GM10248 (cell line): ENCODE data around the gene HTRA3.

ENCODE experiments used
- CTCF ChIA-PET: fragments of 300-600 bp; sonication (Branson Sonifier 250); formaldehyde crosslinking; extraction: SDS; loops from one replicate; lab custom pipeline; 2021; ENCODE audit warnings: antibody characterized with exemption; lab: Yijun Ruan, JAX
- POLR2A ChIA-PET: fragments of 350-650 bp; sonication (Branson Sonifier 250); formaldehyde crosslinking; extraction: SDS; loops from one replicate; lab custom pipeline; 2020; ENCODE audit warnings: antibody characterized with exemption; lab: Yijun Ruan, JAX
- DNase-seq: peaks from one replicate; pipeline ENCODE4 v3.0.0; 2012; ENCODE audit errors: extremely low spot score
- TF ChIP-seq, protein P1 (sequence below): IDR thresholded peaks from 2 replicates; pipeline ENCODE4 v1.5.1; 2012; ENCODE audit warnings: mild to moderate bottlenecking, low read depth; ENCODE audit errors: extremely low read depth, missing control alignments, control extremely low read depth

The HTRA3 gene

DNA sequence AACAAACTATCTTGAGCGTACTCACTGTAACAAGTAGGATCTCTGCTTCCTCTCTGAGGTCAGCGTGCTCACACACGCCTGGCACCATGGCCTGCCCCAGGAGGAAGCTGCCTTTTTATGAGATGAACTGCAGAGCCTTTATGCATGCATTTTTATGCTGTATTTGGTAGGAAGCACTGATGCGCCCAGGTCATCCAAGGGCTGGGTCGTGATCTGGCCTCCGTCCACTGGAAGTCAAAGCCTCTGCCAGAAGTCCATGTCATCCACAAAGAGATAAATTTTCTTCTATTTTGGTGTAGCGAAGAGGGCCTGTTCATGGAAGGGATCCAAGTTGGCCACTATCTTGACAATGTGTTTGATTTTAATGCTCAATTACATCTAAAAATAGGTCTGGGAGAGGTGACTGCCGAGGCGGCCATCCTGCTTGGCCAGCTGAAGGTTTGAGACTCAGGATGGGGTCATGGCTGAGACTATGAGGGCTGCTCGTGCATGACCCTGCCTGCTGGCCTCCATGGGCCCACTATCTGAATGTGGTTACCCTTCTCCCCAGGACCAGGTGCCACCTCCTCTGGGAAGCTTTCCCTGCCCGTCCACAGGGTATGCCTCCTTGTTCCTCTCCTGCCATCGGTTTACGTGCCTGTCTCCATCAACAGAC, 50.3 kb downstream of the HTRA3 start:
- no peak for DNase-seq
- TF ChIP-seq, protein P1, sequence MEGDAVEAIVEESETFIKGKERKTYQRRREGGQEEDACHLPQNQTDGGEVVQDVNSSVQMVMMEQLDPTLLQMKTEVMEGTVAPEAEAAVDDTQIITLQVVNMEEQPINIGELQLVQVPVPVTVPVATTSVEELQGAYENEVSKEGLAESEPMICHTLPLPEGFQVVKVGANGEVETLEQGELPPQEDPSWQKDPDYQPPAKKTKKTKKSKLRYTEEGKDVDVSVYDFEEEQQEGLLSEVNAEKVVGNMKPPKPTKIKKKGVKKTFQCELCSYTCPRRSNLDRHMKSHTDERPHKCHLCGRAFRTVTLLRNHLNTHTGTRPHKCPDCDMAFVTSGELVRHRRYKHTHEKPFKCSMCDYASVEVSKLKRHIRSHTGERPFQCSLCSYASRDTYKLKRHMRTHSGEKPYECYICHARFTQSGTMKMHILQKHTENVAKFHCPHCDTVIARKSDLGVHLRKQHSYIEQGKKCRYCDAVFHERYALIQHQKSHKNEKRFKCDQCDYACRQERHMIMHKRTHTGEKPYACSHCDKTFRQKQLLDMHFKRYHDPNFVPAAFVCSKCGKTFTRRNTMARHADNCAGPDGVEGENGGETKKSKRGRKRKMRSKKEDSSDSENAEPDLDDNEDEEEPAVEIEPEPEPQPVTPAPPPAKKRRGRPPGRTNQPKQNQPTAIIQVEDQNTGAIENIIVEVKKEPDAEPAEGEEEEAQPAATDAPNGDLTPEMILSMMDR, result no peak
- POLR2A ChIA-PET, result no interaction called here

DNA sequence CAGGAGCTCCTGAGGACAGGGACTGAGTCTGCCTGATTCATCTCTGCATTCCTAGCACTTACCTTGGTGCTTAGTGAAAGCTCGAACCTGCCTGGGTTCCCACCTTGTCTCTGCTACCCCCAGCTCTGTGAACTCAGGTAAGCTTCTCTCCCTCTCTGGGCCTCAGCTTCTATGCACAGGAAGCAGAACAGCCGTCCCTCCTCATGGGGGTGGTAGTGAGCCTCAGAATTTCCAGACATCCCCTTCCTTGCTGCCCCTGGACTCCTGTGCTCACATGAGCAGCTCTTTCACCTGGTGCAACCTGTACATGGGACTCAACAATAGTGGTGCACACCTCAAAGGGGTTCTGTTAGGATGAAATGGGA, 50.8 kb downstream of the HTRA3 start:
- DNase-seq, result no peak
- ChIA-PET POLR2A (no interaction called here), CTCF (interaction anchor here (1.4 kb wide), 1 partner anchor 82 kb away, joined by 5 read pairs; no protein-coding TSS in a partner anchor)
- TF ChIP-seq, protein P1, result peak; percentile 16

More for the DNA sequence above, 50.3 kb downstream of the HTRA3 start:
- CTCF ChIA-PET, result interaction anchor here (1.4 kb wide), 1 partner anchor 83 kb away, joined by 5 read pairs; no protein-coding TSS in a partner anchor

DNA sequence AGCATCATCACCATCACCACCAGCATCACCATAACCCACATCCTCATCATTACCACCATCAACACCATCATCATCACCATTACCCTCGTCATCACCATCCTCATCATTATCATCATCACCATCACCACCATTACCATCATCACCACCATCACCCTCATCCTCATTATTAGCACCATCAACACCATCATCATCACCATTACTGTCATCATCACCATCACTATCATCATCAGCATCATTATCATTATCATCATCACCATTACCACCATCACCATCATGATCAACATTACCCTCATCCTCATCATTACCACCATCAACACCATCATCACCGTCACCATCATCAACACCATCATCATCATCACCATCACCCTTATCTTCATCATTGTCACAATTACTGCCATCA, 51.7 kb downstream of the HTRA3 start:
- DNase-seq, result no peak
- CTCF ChIA-PET, result no interaction called here
- TF ChIP-seq, protein P1, result no peak
- POLR2A ChIA-PET, result no interaction called here

DNA sequence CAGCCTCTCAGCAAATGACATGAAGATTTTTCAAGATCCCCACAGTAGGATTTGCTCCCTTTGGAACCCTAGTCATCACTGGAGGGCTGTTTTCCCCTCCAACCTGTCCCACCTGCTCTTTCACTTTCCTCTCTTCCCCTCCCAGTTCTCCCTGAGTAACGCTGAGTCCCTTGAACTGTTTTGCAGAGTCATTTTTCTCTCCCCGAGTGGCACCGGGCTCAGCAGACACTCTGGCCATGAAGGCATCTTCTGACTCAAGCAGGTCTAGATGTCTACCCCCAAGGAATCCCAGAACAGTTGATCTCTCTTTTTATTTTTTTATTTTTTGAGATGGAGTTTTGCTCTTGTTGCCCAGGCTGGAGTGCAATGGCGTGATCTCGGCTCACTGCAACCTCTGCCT, 52.2 kb downstream of the HTRA3 start:
- POLR2A ChIA-PET, result no interaction called here
- no peak for DNase-seq
- TF ChIP-seq, protein P1, result no peak

DNA sequence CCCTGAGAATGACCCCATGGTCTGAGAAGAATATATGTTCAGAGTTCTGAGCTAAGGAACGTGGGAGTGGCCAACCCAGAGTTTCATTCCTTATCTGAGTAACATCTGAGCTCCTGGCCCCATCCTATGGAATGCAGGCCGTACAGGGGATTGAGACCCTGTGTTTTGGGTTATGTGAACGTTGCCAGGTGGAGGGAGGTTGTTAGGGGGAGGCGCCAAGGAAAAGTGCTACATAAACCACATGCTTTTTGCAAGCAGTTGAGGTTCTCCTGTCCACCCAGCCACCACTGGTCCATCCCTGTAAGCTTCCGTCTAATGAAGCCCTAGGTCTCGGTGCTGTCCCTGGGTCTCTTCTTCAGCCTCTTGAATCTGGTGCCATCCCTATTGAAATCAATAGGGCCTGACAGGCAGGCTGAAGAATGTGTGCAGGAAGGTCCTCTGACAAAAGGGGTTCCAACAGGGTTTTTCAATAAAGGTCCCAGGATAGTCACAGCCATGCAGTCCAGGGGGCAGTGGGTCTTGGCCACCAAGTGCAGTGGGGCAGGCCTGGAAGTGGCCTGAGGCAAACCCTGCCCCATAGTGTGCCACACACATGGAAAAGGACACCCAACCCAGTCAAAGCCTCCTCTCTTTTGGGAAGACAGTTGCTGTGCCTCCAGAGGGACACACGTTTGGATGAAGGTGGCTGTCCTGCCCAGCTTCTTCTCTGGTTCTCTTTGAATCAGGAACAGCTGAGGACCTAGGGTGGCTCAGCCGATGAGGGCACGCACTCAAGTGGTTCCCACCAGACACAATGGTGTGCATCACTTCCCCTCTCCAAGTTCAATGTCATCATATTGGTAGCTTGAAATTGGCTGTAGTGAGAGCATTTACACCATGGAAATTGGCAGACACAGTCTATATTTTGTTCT, 53.5 kb downstream of the HTRA3 start:
- TF ChIP-seq, protein P1, result no peak
- ChIA-PET POLR2A (no interaction called here), CTCF (interaction anchor here (0.8 to 1.4 kb wide), 2 partner anchors 21 to 35 kb away, joined by 3 read pairs; no protein-coding TSS in a partner anchor)
- DNase-seq, result no peak

More for the DNA sequence above, 52.2 kb downstream of the HTRA3 start:
- CTCF ChIA-PET, result interaction anchor here (0.8 kb wide), 1 partner anchor 37 kb away, joined by 3 read pairs; no protein-coding TSS in a partner anchor

DNA sequence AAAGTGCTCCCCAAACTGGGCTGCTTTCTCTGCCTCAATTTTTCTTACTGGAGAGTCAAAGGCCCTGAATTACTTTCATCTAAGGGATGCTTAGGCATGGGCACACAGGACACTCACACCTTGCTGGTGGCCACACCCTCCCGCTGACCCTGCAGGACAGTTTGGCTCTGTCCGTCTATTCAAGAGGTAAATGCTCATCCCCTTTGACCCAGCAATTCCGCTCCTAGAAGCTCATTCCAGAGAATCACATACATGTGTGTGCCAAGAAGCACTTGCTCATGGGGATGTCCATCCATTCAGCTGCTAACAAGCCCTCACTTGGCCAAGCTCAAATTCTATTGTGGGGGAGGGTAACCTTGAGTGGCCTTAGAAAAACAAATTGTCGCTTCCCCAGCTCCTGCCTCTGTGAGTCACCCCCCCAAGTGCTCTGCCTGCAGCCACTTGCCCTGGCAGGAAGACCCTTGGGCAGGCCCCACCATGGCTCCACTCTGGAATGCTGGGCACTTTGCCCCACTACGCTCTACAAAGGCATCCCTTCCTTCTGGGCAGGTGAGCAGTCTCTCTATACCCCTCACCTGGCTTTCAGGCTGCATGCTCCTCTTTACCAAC, 54.5 kb downstream of the HTRA3 start:
- TF ChIP-seq, protein P1, result no peak
- ChIA-PET CTCF (interaction anchor here (0.9 to 1.4 kb wide), 3 partner anchors 22 to 147 kb away, joined by 3 to 4 read pairs (median 3); no protein-coding TSS in a partner anchor), POLR2A (no interaction called here)

More for the DNA sequence above, 54.5 kb downstream of the HTRA3 start:
- no peak for DNase-seq
